Naive thymus-derived CD4-positive, alpha-beta T cell (primary cell): ENCODE results near the gene PTGR3. TPM values are rescaled to one million over a fixed set of nuclear protein-coding genes. Genes with fewer than 3 reads are reported as not detected.
A peak's percentile ranks its signal among the peaks of the same experiment; 100 is the strongest.

Experiments
- ATAC-seq: fragments of 150-1000 bp; cut with Tn5 transposase; 2 replicates; pipeline ENCODE4 v1.10.0; 2021; ENCODE audit warnings: mild to moderate bottlenecking, moderate library complexity
- CTCF ChIA-PET: fragments of 350-600 bp; sonication (Branson Sonifier 250); formaldehyde crosslinking; loops from one replicate; lab custom pipeline; 2021; ENCODE audit warnings: antibody characterized with exemption; lab: Charles Lee
- POLR2A ChIA-PET: fragments of 350-600 bp; sonication (Branson Sonifier 250); formaldehyde crosslinking; loops from one replicate; lab custom pipeline; 2021; ENCODE audit warnings: antibody characterized with exemption, inconsistent platforms; lab: Charles Lee
- DNase-seq, 9 donors: peaks; one replicate each; pipeline versions ENCODE4 v3.0.0 to v3.0.0-alpha.2; 2020 to 2022; ENCODE audit warnings: mixed read lengths in 1 of 9
- H3K27ac ChIP-seq: one replicate; pipeline ENCODE4 v1.7.0; 2013; ENCODE audit warnings: mild to moderate bottlenecking, low read depth, low read length, moderate library complexity
- H3K27me3 ChIP-seq, 2 donors: one replicate each; pipeline ENCODE4 v1.7.0; 2013; ENCODE audit warnings: low read length in 2 of 2, mild to moderate bottlenecking in 2 of 2, moderate library complexity in 2 of 2; ENCODE audit not compliant: control insufficient read depth in 2 of 2, insufficient read depth in 2 of 2
- H3K36me3 ChIP-seq, 3 experiments: 1 replicate in 2 of 3; 2 replicates in 1 of 3; pipeline ENCODE4 v1.7.0; 2013; ENCODE audit warnings: low read length in 3 of 3, mild to moderate bottlenecking in 3 of 3, moderate library complexity in 1 of 3; ENCODE audit not compliant: insufficient read depth in 3 of 3, control insufficient read depth in 2 of 3
- H3K4me1 ChIP-seq, 2 donors: one replicate each; pipeline ENCODE4 v1.7.0; 2013; ENCODE audit warnings: low read length in 2 of 2, mild to moderate bottlenecking in 2 of 2, moderate library complexity in 1 of 2; ENCODE audit not compliant: control insufficient read depth in 2 of 2, insufficient read depth in 2 of 2
- H3K4me3 ChIP-seq: 2 replicates; pipeline ENCODE4 v1.7.0; 2013; ENCODE audit warnings: mild to moderate bottlenecking, low read length
- H3K9me3 ChIP-seq, 3 experiments: 1 replicate in 2 of 3; 2 replicates in 1 of 3; pipeline ENCODE4 v1.7.0; 2013; ENCODE audit warnings: low read length in 3 of 3; ENCODE audit not compliant: control insufficient read depth in 2 of 3
- H3K27ac Mint-ChIP-seq, 9 donors: one replicate each; pipeline ENCODE4 v1.8.0; 2020 to 2022; ENCODE audit warnings: mixed read lengths in 9 of 9, mild to moderate bottlenecking in 8 of 9, moderate library complexity in 5 of 9, inconsistent platforms in 2 of 9
- H3K27me3 Mint-ChIP-seq, 5 donors: one replicate each; pipeline ENCODE4 v1.8.0; 2021 to 2022; ENCODE audit warnings: mixed read lengths in 5 of 5, mild to moderate bottlenecking in 1 of 5
- H3K36me3 Mint-ChIP-seq, 5 donors: one replicate each; pipeline ENCODE4 v1.8.0; 2020 to 2022; ENCODE audit warnings: mixed read lengths in 5 of 5, mild to moderate bottlenecking in 3 of 5, inconsistent platforms in 1 of 5
- H3K4me1 Mint-ChIP-seq, 7 donors: one replicate each; pipeline ENCODE4 v1.8.0; 2020 to 2022; ENCODE audit warnings: mixed read lengths in 7 of 7, mild to moderate bottlenecking in 3 of 7, inconsistent platforms in 1 of 7
- H3K4me3 Mint-ChIP-seq, 10 donors: one replicate each; pipeline ENCODE4 v1.8.0; 2020 to 2022; ENCODE audit warnings: mild to moderate bottlenecking in 10 of 10, mixed read lengths in 10 of 10, moderate library complexity in 6 of 10, inconsistent platforms in 2 of 10
- H3K9me3 Mint-ChIP-seq, 11 donors: one replicate each; pipeline ENCODE4 v1.8.0; 2020 to 2022; ENCODE audit warnings: mixed read lengths in 11 of 11, mild to moderate bottlenecking in 4 of 11, inconsistent platforms in 1 of 11, moderate library complexity in 1 of 11
- intact Hi-C, 2 donors: fragments of 100-400 bp; cut with micrococcal nuclease; formaldehyde crosslinking; loops; one replicate each; pipeline ENCODE4 v1.15.1; 2023
- polyA plus RNA-seq, 2 donors: library from polyadenylated mRNA; unstranded; fragments of 300-500 nt; fragmentation: Illumina TruSeq; gene quantifications; one replicate each; pipeline ENCODE4 v1.2.3, GENCODE V29; 2021
- total RNA-seq, 6 experiments: library from RNA in 5 of 6; stranded (reverse) in 5 of 6; gene quantifications; 1 replicate in 5 of 6; 2 replicates in 1 of 6; pipeline ENCODE4 v1.2.3 and lab custom pipeline; 2021 to 2026

PTGR3 gene
- total and polyA plus RNA-seq, 7 experiments from 2014 or later, result 17.0 to 59.1 (median 27.4) TPM

DNA sequence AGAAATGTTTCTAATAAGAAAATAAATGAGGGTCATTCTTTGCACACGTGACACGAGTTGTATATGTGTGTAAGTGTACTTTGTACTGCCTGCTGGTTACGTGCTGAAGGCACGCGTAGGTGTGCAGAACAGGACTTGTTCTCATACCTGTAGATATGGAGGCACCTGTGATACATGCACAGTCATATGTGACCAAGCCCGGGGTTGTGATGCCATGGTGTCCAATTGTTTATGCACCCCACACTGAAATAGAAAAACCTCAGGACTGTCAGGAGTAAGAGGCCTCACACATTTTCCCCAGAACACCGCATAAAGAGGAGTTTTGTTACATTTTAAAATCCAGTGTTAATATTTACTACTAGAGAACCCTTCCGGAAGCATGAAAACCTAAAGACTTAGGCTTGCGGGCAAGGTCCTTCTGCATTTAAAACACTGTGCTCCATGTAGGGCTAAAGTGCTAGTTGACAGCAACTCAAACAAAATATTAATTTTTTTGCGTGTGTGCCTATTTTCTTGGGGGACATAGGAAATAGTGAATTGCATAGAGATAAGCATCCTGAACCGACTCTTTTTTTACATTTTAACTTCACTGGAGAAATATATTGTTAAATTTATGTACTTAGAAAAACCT is 10.9 kb upstream of the PTGR3 start:
- ChIA-PET CTCF (interaction anchor here (0.6 to 0.7 kb wide), 2 partner anchors 22 to 91 kb away, joined by 3 read pairs; no protein-coding TSS in a partner anchor), POLR2A (interaction anchor here (0.9 to 2.0 kb wide), 2 partner anchors 10 to 26 kb away, joined by 3 to 8 read pairs; partner anchors contain the start of genes PTGR3 and TSHZ1)
- Mint-ChIP-seq H3K4me1 (peaks cover 24 to 100% (median 98%) of the 10 kb centered on the region in 7 donors), H3K27me3 (no peaks in the 10 kb centered on the region), H3K9me3 (no peaks in the 10 kb centered on the region), H3K27ac (peak overlapping the region in 7 of 9 donors; percentile 17 to 83 (median 72)), H3K36me3 (peaks cover 0 to 10% (median 4%) of the 10 kb centered on the region in 5 donors), H3K4me3 (peak overlapping the region in 7 of 10 donors; percentile 8 to 71 (median 35))
- Histone ChIP-seq H3K4me1 (peaks cover 23 to 26% of the 10 kb centered on the region in 2 donors), H3K36me3 (no peaks in the 10 kb centered on the region), H3K4me3 (no peak overlapping the region), H3K27me3 (no peaks in the 10 kb centered on the region), H3K9me3 (no peaks in the 10 kb centered on the region), H3K27ac (no peak overlapping the region)
- DNase-seq, result no peak
- intact Hi-C loops, result no loop called here
- ATAC-seq, result no peak

- ATAC-seq, result no peak
- no peaks in the 10 kb centered on the region for H3K9me3 ChIP-seq
- CTCF ChIA-PET, result no interaction called here
- no peak for DNase-seq
- Mint-ChIP-seq H3K27ac (peak overlapping the region in 8 of 9 donors; percentile 34 to 94 (median 76)), H3K27me3 (no peaks in the 10 kb centered on the region), H3K4me1 (peaks cover 36 to 100% (median 97%) of the 10 kb centered on the region in 7 donors), H3K36me3 (peaks cover 0 to 11% (median 4%) of the 10 kb centered on the region in 5 donors), H3K4me3 (peak overlapping the region in 2 of 10 donors; percentile 57 to 71), H3K9me3 (no peaks in the 10 kb centered on the region)
- no peak overlapping the region for H3K4me3 ChIP-seq
- H3K27ac ChIP-seq, result peak overlapping the region; percentile 10
- intact Hi-C loops, result no loop called here
- no peaks in the 10 kb centered on the region for H3K27me3 ChIP-seq
- POLR2A ChIA-PET, result interaction anchor here (1.0 to 2.0 kb wide), 3 partner anchors 8 to 28 kb away, joined by 3 to 8 read pairs (median 3); partner anchors contain the start of genes PTGR3 and TSHZ1
- H3K4me1 ChIP-seq, result peaks cover 32 to 40% of the 10 kb centered on the region in 2 donors
- no peaks in the 10 kb centered on the region for H3K36me3 ChIP-seq
Observed at GRCh38 chr18:75218065-75218923, 9.4 kb upstream of the PTGR3 start.

DNA sequence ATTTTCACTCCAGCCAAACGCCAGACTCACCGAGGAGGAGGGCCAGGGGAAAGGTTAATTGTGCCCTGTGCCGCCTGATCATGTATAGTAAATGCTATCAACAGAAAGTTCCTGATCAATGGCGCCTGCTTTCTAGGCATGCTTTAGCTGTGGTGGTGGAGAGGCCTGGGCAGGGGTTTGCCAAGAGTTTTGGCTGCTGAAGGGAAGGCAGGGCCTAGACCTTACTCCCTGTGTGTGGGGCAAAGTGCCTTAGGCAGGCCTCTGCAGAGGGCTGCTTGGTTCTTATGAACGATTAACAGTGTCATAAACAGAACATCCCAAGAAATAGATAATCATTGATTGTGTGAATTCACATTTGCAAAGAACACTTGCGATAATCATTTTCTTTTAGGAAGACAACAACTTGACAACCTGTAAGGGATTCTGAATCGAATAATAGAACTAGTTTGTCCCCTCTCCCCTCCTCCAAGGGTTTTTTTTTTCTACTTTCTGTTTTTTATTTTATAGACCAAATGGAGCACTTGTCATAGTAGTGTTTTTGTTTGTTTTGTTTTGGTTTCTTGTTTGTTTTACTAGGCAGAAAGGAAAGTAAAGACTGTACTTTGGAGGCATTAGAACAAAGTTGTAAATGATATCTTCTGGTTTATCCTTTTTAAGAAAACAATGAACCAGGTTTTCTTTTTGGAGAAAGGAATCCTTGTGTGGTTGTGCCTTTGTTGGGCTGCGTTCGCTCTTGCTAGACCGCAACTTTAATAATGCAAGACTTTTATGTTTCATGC is 8.2 kb upstream of the PTGR3 start:
- H3K4me3 Mint-ChIP-seq, result peak overlapping the region in 9 of 10 donors; percentile 47 to 86 (median 65)
- Histone ChIP-seq H3K27ac (peak overlapping the region; percentile 67), H3K36me3 (no peaks in the 10 kb centered on the region), H3K4me1 (peaks cover 43% of the 10 kb centered on the region in 2 donors), H3K9me3 (no peaks in the 10 kb centered on the region), H3K4me3 (peak overlapping the region; percentile 5), H3K27me3 (no peaks in the 10 kb centered on the region)
- intact Hi-C loops, result no loop called here
- CTCF ChIA-PET, result no interaction called here
- H3K4me1 Mint-ChIP-seq, result peaks cover 46 to 98% (median 95%) of the 10 kb centered on the region in 7 donors
- DNase-seq (no peak), ATAC-seq (no peak)
- H3K27me3 Mint-ChIP-seq, result peaks cover 0 to 3% (median 0%) of the 10 kb centered on the region in 5 donors
- no peaks in the 10 kb centered on the region for H3K9me3 Mint-ChIP-seq
- H3K36me3 Mint-ChIP-seq, result peaks cover 0 to 11% (median 4%) of the 10 kb centered on the region in 5 donors
- H3K27ac Mint-ChIP-seq, result peak overlapping the region; percentile 69 to 94 (median 83)
- POLR2A ChIA-PET, result interaction anchor here (0.6 to 1.3 kb wide), 5 partner anchors 8 to 126 kb away, joined by 3 to 7 read pairs (median 3); no protein-coding TSS in a partner anchor

DNA sequence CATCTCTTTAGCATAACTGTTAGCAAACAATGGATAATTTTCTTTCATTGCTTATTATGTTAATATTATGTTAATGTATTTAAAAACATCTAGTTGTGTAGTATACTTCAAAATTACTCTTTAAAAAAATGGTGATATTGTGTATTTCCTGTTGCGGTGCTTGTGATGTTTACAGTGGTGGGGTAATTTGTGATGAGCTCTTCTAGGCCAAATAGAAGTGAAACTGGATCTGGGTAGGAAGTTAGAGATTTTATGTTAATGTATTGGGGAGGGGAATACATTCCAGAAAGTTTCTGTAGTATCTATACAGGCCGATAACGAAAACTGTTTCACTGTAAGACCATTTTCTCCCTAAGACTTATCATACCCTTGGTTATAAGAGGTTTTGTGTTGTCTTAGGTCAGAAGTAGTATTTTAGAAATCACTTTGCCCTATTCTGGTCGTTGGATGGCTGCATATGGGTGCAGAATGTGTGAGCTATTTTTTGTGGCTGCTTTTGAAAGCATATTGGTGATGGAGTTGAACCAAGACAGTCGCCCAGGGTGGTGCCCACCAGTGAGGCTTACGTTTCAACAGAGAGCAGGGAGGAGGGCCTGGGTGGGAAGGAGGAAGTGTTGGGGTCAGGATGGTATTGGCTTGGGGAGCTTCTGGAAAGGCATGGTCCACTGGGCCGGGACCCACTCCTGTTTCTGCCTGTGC is 7.4 kb upstream of the PTGR3 start:
- H3K4me1 Mint-ChIP-seq, result peaks cover 44 to 91% (median 88%) of the 10 kb centered on the region in 7 donors
- H3K9me3 ChIP-seq, result no peaks in the 10 kb centered on the region
- peak overlapping the region; percentile 67 for H3K27ac ChIP-seq
- peak overlapping the region; percentile 5 for H3K4me3 ChIP-seq
- intact Hi-C loops, result no loop called here
- POLR2A ChIA-PET, result interaction anchor here (0.6 to 1.9 kb wide), 8 partner anchors 8 to 127 kb away, joined by 3 to 7 read pairs (median 3); no protein-coding TSS in a partner anchor
- H3K27me3 ChIP-seq, result no peaks in the 10 kb centered on the region
- CTCF ChIA-PET, result interaction anchor here (0.9 to 1.5 kb wide), 3 partner anchors 9 to 592 kb away, joined by 3 to 5 read pairs (median 3); no protein-coding TSS in a partner anchor
- H3K9me3 Mint-ChIP-seq, result no peaks in the 10 kb centered on the region
- ATAC-seq (peak; percentile 80), DNase-seq (peak in 7 of 9 donors; percentile 50 to 76 (median 66))
- H3K4me1 ChIP-seq, result peaks cover 43% of the 10 kb centered on the region in 2 donors
- peak overlapping the region; percentile 47 to 86 (median 66) for H3K4me3 Mint-ChIP-seq
- peak overlapping the region; percentile 69 to 94 (median 83) for H3K27ac Mint-ChIP-seq
- H3K27me3 Mint-ChIP-seq, result peaks cover 0 to 3% (median 0%) of the 10 kb centered on the region in 5 donors
- no peaks in the 10 kb centered on the region for H3K36me3 ChIP-seq
- H3K36me3 Mint-ChIP-seq, result peaks cover 0 to 11% (median 4%) of the 10 kb centered on the region in 5 donors

GRCh38 chr18:75215663-75216062 is 6.7 kb upstream of the PTGR3 start:
- ATAC-seq (no peak), DNase-seq (no peak)
- ChIA-PET CTCF (interaction anchor here (0.9 to 1.5 kb wide), 3 partner anchors 10 to 592 kb away, joined by 3 to 5 read pairs (median 3); no protein-coding TSS in a partner anchor), POLR2A (interaction anchor here (0.5 to 7.5 kb wide), 7 partner anchors 8 to 145 kb away, joined by 3 to 91 read pairs (median 6); no protein-coding TSS in a partner anchor)
- H3K4me3 Mint-ChIP-seq, result peak overlapping the region; percentile 8 to 85 (median 53)
- H3K27me3 Mint-ChIP-seq, result peaks cover 0 to 3% (median 0%) of the 10 kb centered on the region in 5 donors
- peaks cover 43% of the 10 kb centered on the region in 2 donors for H3K4me1 ChIP-seq
- H3K4me3 ChIP-seq, result no peak overlapping the region
- peaks cover 0 to 11% (median 4%) of the 10 kb centered on the region in 5 donors for H3K36me3 Mint-ChIP-seq
- no peaks in the 10 kb centered on the region for H3K27me3 ChIP-seq
- H3K36me3 ChIP-seq, result peaks cover 0 to 5% (median 0%) of the 10 kb centered on the region in 3 experiments
- peaks cover 42 to 86% (median 83%) of the 10 kb centered on the region in 7 donors for H3K4me1 Mint-ChIP-seq
- intact Hi-C loops, result no loop called here
- H3K27ac ChIP-seq, result no peak overlapping the region
- H3K27ac Mint-ChIP-seq, result peak overlapping the region; percentile 49 to 86 (median 82)
- peaks cover 0 to 2% (median 0%) of the 10 kb centered on the region in 11 donors for H3K9me3 Mint-ChIP-seq
- H3K9me3 ChIP-seq, result no peaks in the 10 kb centered on the region
